ENCODE results near the gene CHRD.

DNA sequence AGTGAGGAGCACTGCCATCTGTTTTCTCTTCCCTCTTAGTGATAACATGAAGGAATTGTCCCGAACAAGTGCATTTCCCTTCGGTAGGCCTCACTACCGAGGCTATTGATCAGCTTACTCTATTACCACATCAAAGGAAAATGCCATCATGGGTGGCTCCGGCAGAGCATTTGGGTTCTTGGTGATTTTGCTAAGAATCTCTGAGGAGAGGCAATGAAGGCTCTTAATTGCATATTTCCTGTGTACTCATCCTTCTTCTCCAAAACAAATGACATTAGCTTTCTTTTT, 35.3 kb downstream of the CHRD start:
- TF ChIP-seq, protein P1, sequence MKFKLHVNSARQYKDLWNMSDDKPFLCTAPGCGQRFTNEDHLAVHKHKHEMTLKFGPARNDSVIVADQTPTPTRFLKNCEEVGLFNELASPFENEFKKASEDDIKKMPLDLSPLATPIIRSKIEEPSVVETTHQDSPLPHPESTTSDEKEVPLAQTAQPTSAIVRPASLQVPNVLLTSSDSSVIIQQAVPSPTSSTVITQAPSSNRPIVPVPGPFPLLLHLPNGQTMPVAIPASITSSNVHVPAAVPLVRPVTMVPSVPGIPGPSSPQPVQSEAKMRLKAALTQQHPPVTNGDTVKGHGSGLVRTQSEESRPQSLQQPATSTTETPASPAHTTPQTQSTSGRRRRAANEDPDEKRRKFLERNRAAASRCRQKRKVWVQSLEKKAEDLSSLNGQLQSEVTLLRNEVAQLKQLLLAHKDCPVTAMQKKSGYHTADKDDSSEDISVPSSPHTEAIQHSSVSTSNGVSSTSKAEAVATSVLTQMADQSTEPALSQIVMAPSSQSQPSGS (IDR thresholded peaks at IDR 0.05; ENCODE audit: low read length): no peak
- TF ChIP-seq POLR2AphosphoS5 (IDR thresholded peaks at IDR 0.05; ENCODE audit: low read length) (no peak), CREB1 (IDR thresholded peaks at IDR 0.05; ENCODE audit: low read depth) (no peak), EP300 (IDR thresholded peaks at IDR 0.05; ENCODE audit: borderline replicate concordance in 1 of 2, control insufficient read depth in 1 of 2, low read depth in 2 of 2, low read length in 2 of 2) (no peak), CTCF (IDR thresholded peaks at IDR 0.05 in 2 of 3, conservative IDR thresholded peaks at IDR 0.05 in 1 of 3; ENCODE audit: control insufficient read depth in 2 of 3, extremely low read depth in 1 of 3, insufficient read depth in 1 of 3, low read depth in 3 of 3, low read length in 3 of 3) (no peak), PML (IDR thresholded peaks at IDR 0.05; ENCODE audit: low read length) (no peak), ASH2L (IDR thresholded peaks at IDR 0.05; ENCODE audit: borderline replicate concordance, low read depth) (no peak), YY1 (IDR thresholded peaks at IDR 0.05; ENCODE audit: low read depth, low read length) (no peak), HCFC1 (IDR thresholded peaks at IDR 0.05; ENCODE audit: low read length) (no peak), BCL11A (IDR thresholded peaks at IDR 0.05; ENCODE audit: low read depth, low read length) (no peak)
- TF ChIP-seq, protein P2, sequence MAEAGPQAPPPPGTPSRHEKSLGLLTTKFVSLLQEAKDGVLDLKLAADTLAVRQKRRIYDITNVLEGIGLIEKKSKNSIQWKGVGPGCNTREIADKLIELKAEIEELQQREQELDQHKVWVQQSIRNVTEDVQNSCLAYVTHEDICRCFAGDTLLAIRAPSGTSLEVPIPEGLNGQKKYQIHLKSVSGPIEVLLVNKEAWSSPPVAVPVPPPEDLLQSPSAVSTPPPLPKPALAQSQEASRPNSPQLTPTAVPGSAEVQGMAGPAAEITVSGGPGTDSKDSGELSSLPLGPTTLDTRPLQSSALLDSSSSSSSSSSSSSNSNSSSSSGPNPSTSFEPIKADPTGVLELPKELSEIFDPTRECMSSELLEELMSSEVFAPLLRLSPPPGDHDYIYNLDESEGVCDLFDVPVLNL (IDR thresholded peaks at IDR 0.05; ENCODE audit: low read depth, low read length): no peak

All from GM12878 (cell line).